GM13977 (cell line): Measurements from ENCODE around the gene F2RL1.
"Not testable (repeated sequence)": the region's sequence is repeated elsewhere in the genome, so short reads cannot be mapped to it uniquely, and the experiment has no call there.

Experiments used
- DNase-seq: peaks from one replicate; pipeline ENCODE4 v3.0.0; 2012; ENCODE audit warnings: low spot score
- CTCF ChIP-seq: IDR thresholded peaks from 2 replicates; pipeline ENCODE4 v1.5.1; 2012; ENCODE audit warnings: mild to moderate bottlenecking, control low read depth; ENCODE audit not compliant: insufficient read depth; ENCODE audit errors: extremely low read depth, missing control alignments
- in situ Hi-C: fragments of 300-500 bp; cut with MboI; formaldehyde crosslinking; loops from one replicate; pipeline ENCODE4 v1.12.0; 2022; ENCODE audit warnings: low sequenced_read_pairs, low pct_unique_long_range_greater_than_20kb, mixed read lengths, inconsistent platforms; ENCODE audit not compliant: unreplicated experiment

The F2RL1 gene

GRCh38 chr5:76805821-76806505 lies 12.9 kb upstream of the F2RL1 start:
- in situ Hi-C loops, result no loop called here
- DNase-seq, result no peak
- no peak for TF ChIP-seq CTCF

- in situ Hi-C loops, result no loop called here
- no peak for TF ChIP-seq CTCF
- no peak for DNase-seq
These were observed 11.5 kb upstream of the F2RL1 start for GRCh38 chr5:76807296-76807695.

GRCh38 chr5:76808141-76808691 lies 10.6 kb upstream of the F2RL1 start:
- DNase-seq, result no peak
- in situ Hi-C loops, result no loop called here
- TF ChIP-seq CTCF, result no peak

- in situ Hi-C loops, result no loop called here
- TF ChIP-seq CTCF, result no peak
- no peak for DNase-seq
These were observed 9.7 kb upstream of the F2RL1 start for GRCh38 chr5:76809141-76809540.

GRCh38 chr5:76810236-76810635 lies 8.6 kb upstream of the F2RL1 start:
- no peak for DNase-seq
- no peak for TF ChIP-seq CTCF
- in situ Hi-C loops, result no loop called here

GRCh38 chr5:76811214-76811613 lies 7.6 kb upstream of the F2RL1 start:
- in situ Hi-C loops, result no loop called here
- no peak for TF ChIP-seq CTCF
- no peak for DNase-seq

GRCh38 chr5:76812209-76812608 lies 6.6 kb upstream of the F2RL1 start:
- in situ Hi-C loops, result not testable (repeated sequence)

More at GRCh38 chr5:76812209-76812608, 6.6 kb upstream of the F2RL1 start:
- DNase-seq, result not testable (repeated sequence)
